ENCODE measurements around the gene LYRM4. TPM values are rescaled to one million over a fixed set of nuclear protein-coding genes. Genes with fewer than 3 reads are reported as not detected.

LYRM4 gene
- total RNA-seq, 1 experiment from 2014 or later, result 37.0 TPM

DNA sequence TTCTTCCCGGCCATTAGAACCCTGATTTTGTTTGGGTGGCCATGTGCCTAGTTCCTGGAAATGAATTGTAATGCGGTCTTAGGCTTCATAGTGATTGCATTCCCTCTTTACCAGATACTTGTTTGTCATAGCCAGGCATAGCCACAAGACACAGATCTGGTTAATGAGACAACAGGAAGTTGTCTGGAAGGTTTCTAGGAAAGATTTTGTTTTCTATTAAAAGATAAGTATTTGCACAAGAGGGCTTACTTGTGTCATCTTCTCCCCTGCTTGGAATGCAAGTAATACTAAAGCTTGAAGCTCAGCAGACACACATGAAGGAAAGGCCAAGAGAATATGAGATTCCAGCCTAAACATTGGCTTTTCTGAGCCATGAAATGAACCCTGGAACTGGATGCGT is 13.5 kb upstream of the LYRM4 start:
- Histone ChIP-seq H2AFZ (no peak overlapping the region), H3F3A (ENCODE audit: insufficient read depth, low read depth) (no peaks in the 10 kb centered on the region), H3K4me2 (no peak overlapping the region), H3K4me3 (no peak overlapping the region), H4K20me1 (ENCODE audit: insufficient read depth) (0 out of 2 replicates have a peak, but pooled peaks cover 5% of the 10 kb centered on the region), H3K27me3 (ENCODE audit: insufficient read depth, low read depth) (no peaks in the 10 kb centered on the region), H3K36me3 (ENCODE audit: low read depth) (no peaks in the 10 kb centered on the region), H3K27ac (no peak overlapping the region), H3K9me2 (ENCODE audit: insufficient read depth) (no peaks in the 10 kb centered on the region), H3K79me2 (ENCODE audit: low read depth) (no peaks in the 10 kb centered on the region), H3K9me3 (ENCODE audit: insufficient read depth, low read depth) (no peaks in the 10 kb centered on the region), H3K4me1 (replicated peaks; ENCODE audit: insufficient read depth) (no peaks in the 10 kb centered on the region)
- intact Hi-C loops (cut with micrococcal nuclease; ENCODE audit: unreplicated experiment), result no loop called here
- POLR2A ChIA-PET (ENCODE audit: unreplicated experiment), result no interaction called here
- DNase-seq, result no peak
- BruUV-seq (replicated peaks), result no TSS peak
- CTCF ChIA-PET, result no interaction called here
- TF ChIP-seq EZH2 (IDR thresholded peaks at IDR 0.05; ENCODE audit: low read depth), result no peak
- TF ChIP-seq, protein P1, sequence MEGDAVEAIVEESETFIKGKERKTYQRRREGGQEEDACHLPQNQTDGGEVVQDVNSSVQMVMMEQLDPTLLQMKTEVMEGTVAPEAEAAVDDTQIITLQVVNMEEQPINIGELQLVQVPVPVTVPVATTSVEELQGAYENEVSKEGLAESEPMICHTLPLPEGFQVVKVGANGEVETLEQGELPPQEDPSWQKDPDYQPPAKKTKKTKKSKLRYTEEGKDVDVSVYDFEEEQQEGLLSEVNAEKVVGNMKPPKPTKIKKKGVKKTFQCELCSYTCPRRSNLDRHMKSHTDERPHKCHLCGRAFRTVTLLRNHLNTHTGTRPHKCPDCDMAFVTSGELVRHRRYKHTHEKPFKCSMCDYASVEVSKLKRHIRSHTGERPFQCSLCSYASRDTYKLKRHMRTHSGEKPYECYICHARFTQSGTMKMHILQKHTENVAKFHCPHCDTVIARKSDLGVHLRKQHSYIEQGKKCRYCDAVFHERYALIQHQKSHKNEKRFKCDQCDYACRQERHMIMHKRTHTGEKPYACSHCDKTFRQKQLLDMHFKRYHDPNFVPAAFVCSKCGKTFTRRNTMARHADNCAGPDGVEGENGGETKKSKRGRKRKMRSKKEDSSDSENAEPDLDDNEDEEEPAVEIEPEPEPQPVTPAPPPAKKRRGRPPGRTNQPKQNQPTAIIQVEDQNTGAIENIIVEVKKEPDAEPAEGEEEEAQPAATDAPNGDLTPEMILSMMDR (conservative IDR thresholded peaks at IDR 0.05), result no peak

DNA sequence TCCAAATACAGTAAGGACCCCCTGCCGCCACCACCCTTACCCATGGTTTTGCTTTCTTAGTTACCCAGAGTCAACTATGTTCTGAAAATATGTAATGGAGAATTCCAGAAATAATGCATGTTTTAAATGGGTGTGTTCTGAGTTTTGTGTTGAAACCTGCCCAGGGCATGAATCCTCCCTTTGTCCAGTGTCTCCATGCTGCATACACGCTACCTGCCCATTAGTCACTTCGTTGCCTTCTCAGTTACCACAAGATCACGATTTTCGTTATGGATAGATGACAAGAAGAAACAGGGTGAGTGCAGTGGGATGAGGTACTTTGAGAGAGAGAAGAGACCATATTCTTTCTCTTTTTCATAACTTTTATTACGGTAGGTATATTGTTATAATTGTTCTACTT is 11.2 kb upstream of the LYRM4 start:
- TF ChIP-seq EZH2 (IDR thresholded peaks at IDR 0.05; ENCODE audit: low read depth), result no peak
- TF ChIP-seq, protein P1 (conservative IDR thresholded peaks at IDR 0.05), result no peak
- DNase-seq, result no peak
- H3K4me2 ChIP-seq, result no peak overlapping the region
- H3K27me3 ChIP-seq (ENCODE audit: insufficient read depth, low read depth), result no peaks in the 10 kb centered on the region
- no peaks in the 10 kb centered on the region for H3K9me3 ChIP-seq (ENCODE audit: insufficient read depth, low read depth)
- CTCF ChIA-PET, result no interaction called here
- no peak overlapping the region for H2AFZ ChIP-seq
- no peaks in the 10 kb centered on the region for H3K36me3 ChIP-seq (ENCODE audit: low read depth)
- H4K20me1 ChIP-seq (ENCODE audit: insufficient read depth), result 0 out of 2 replicates have a peak, but pooled peaks cover 5% of the 10 kb centered on the region
- H3K4me3 ChIP-seq, result no peak overlapping the region
- intact Hi-C loops (cut with micrococcal nuclease; ENCODE audit: unreplicated experiment), result no loop called here
- BruUV-seq (replicated peaks), result no TSS peak
- H3K9me2 ChIP-seq (ENCODE audit: insufficient read depth), result no peaks in the 10 kb centered on the region
- no peaks in the 10 kb centered on the region for H3K79me2 ChIP-seq (ENCODE audit: low read depth)
- no peaks in the 10 kb centered on the region for H3K4me1 ChIP-seq (replicated peaks; ENCODE audit: insufficient read depth)
- H3K27ac ChIP-seq, result no peak overlapping the region
- POLR2A ChIA-PET (ENCODE audit: unreplicated experiment), result no interaction called here
- no peaks in the 10 kb centered on the region for H3F3A ChIP-seq (ENCODE audit: insufficient read depth, low read depth)

DNA sequence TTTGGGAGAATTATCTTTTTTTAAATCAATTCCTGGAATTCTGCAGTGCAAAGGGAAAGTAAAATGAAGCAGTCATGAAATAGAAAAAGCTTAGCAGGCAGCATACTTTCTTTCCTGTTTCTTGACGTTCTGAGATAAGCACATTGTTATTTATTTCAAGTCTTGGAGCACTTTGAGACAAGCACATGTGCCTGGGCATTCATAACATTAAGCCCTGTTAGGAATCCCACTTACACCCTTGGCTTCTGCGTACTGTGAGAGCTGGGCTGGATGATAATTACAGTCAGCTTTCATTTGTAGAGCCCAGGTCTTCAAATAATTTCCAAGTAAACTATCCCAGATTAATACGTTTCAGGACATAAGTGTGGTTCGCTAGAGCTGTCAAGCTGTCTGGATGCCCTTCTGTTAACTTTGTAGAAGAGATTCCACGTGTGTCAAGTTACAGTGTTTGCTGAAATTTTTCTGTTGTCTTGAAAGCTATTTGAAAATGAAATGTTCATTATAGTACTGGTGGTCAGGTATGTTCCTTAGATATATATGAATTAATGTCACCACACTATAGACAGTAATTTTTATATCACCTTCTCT is 9.4 kb upstream of the LYRM4 start:
- 0 out of 2 replicates have a peak, but pooled peaks cover 5% of the 10 kb centered on the region for H4K20me1 ChIP-seq (ENCODE audit: insufficient read depth)
- no peak overlapping the region for H2AFZ ChIP-seq
- intact Hi-C loops (cut with micrococcal nuclease; ENCODE audit: unreplicated experiment), result no loop called here
- ChIA-PET POLR2A (ENCODE audit: unreplicated experiment) (no interaction called here), CTCF (no interaction called here)
- H3K9me3 ChIP-seq (ENCODE audit: insufficient read depth, low read depth), result no peaks in the 10 kb centered on the region
- no peaks in the 10 kb centered on the region for H3K27me3 ChIP-seq (ENCODE audit: insufficient read depth, low read depth)
- BruUV-seq (replicated peaks), result no TSS peak
- H3F3A ChIP-seq (ENCODE audit: insufficient read depth, low read depth), result no peaks in the 10 kb centered on the region
- no peaks in the 10 kb centered on the region for H3K36me3 ChIP-seq (ENCODE audit: low read depth)
- H3K9me2 ChIP-seq (ENCODE audit: insufficient read depth), result no peaks in the 10 kb centered on the region
- TF ChIP-seq, protein P1 (conservative IDR thresholded peaks at IDR 0.05), result no peak
- no peak for TF ChIP-seq EZH2 (IDR thresholded peaks at IDR 0.05; ENCODE audit: low read depth)
- no peak for DNase-seq
- no peak overlapping the region for H3K27ac ChIP-seq
- no peaks in the 10 kb centered on the region for H3K4me1 ChIP-seq (replicated peaks; ENCODE audit: insufficient read depth)
- H3K4me2 ChIP-seq, result no peak overlapping the region
- H3K79me2 ChIP-seq (ENCODE audit: low read depth), result 0 out of 2 replicates have a peak, but pooled peaks cover 2% of the 10 kb centered on the region
- H3K4me3 ChIP-seq, result no peak overlapping the region
